Esophagus squamous epithelium (tissue), 5 donors: Measurements from ENCODE around the gene MS4A6A. TPM values are rescaled to one million over a fixed set of nuclear protein-coding genes. Genes with fewer than 3 reads are reported as not detected.

ENCODE experiments used
- DNase-seq: peaks from one replicate; lab custom pipeline; 2025; lab: John Stamatoyannopoulos, UW
- H3K27ac ChIP-seq, 4 donors: fragments of 200-600 bp; sonication (generic); one replicate each; pipeline ENCODE4 v1.5.1; 2016 to 2019; ENCODE audit warnings: mild to moderate bottlenecking in 1 of 4
- H3K27me3 ChIP-seq, 4 donors: fragments of 200-600 bp; sonication (generic); 1 replicate in 3 of 4; 2 replicates in 1 of 4; pipeline versions ENCODE4 v1.5.1 to v1.6.0; 2017 to 2021; ENCODE audit warnings: antibody characterized with exemption in 1 of 4
- H3K36me3 ChIP-seq, 3 donors: fragments of 200-600 bp; sonication (generic); one replicate each; pipeline ENCODE4 v1.5.1; 2016 to 2019
- H3K4me1 ChIP-seq, 3 donors: fragments of 200-600 bp; sonication (generic); one replicate each; pipeline ENCODE4 v1.5.1; 2017 to 2019
- H3K4me3 ChIP-seq, 4 donors: fragments of 200-600 bp; sonication (generic); 1 replicate in 3 of 4; 2 replicates in 1 of 4; pipeline ENCODE4 v1.5.1; 2016 to 2019; ENCODE audit warnings: mild to moderate bottlenecking in 2 of 4, moderate library complexity in 1 of 4
- H3K9me3 ChIP-seq, 3 donors: fragments of 200-600 bp; sonication (generic); one replicate each; pipeline ENCODE4 v1.5.1; 2016 to 2019
- CTCF ChIP-seq, 6 experiments: fragments of 450-650 bp in 4 of 6; fragments of 200-600 bp in 2 of 6; sonication (generic) in 2 of 6; IDR thresholded peaks; one replicate each; pipeline ENCODE4 v1.5.1; 2016 to 2019; ENCODE audit warnings: antibody characterized with exemption in 6 of 6, mild to moderate bottlenecking in 4 of 6, moderate library complexity in 4 of 6
- POLR2A ChIP-seq, 4 donors: fragments of 450-650 bp; IDR thresholded peaks; one replicate each; pipeline ENCODE4 v1.6.1; 2017; ENCODE audit warnings: antibody characterized with exemption in 4 of 4, mild to moderate bottlenecking in 4 of 4, moderate library complexity in 3 of 4
- WGBS, 2 donors: methylation state at CpG; one replicate each; pipeline ENCODE4 v1.1.5; 2018; 5-methylcytosine and 5-hydroxymethylcytosine counted together
- intact Hi-C: fragments of 100-400 bp; cut with DNase I; formaldehyde crosslinking; loops from one replicate; pipeline ENCODE4 v1.15.0; 2022
- total RNA-seq, 4 donors: library from RNA; depleted of rRNA; stranded (reverse); fragments of >200 nt; gene quantifications; one replicate each; pipeline ENCODE4 v1.1.0, GENCODE V29; 2016
- donor health status: DM: yes; HTN: yes; CAD: no.

MS4A6A gene
- total RNA-seq, 4 donors from 2014 or later, result 2.7 to 87.7 (median 23.7) TPM

- WGBS, 2 donors, result 15 to 35% methylated on average over 1 of the region's 1 CpG
- DNase-seq, result no peak
- H3K27ac ChIP-seq, result peak overlapping the region in 1 of 4 donors; percentile 64
Observed at GRCh38 chr11:60184824-60185511, 2.1 kb upstream of the MS4A6A start.

DNA sequence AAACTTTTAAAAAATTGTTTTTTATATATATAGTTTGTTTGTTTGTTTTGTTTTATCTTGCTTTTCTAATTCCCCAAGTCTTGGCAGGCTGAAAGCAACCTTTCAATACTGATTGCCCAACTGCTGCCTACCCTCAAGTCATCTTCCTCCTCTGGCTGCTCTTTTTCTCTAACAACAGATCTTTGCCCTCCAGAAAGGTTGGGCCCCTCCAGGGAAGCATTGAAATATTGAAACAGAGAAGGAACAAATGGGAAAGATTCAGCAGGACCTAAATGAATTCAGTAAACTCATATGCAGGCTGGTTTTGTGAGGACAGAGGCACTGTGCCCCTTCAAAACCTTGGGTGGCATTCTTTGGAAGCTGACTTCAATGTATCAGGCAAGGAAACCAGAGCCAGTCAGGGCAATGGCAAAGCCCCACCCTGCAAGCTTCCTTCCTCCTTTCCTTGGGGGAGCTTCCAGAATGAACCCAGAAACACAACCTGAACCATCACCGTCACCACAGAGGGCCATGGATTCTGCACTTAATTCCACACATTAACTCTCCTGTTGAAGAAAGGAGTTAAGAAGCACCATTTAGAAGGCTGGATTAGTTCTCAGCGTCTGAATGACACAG, 815 bp upstream of the MS4A6A start:
- Histone ChIP-seq H3K27me3 (no peaks in the 10 kb centered on the region), H3K27ac (peak overlapping the region in 2 of 4 donors; percentile 60 to 64), H3K9me3 (no peaks in the 10 kb centered on the region), H3K4me3 (no peak overlapping the region), H3K4me1 (no peaks in the 10 kb centered on the region), H3K36me3 (no peaks in the 10 kb centered on the region)
- 45 to 54% methylated on average over 2 of the region's 2 CpGs for WGBS, 2 donors
- no peak for DNase-seq
- TF ChIP-seq POLR2A (IDR thresholded peaks at IDR 0.05) (no peak), CTCF (IDR thresholded peaks at IDR 0.05) (no peak)
- intact Hi-C loops, result no loop called here

More at GRCh38 chr11:60184824-60185511, 2.1 kb upstream of the MS4A6A start:
- H3K9me3 ChIP-seq, result no peaks in the 10 kb centered on the region
- intact Hi-C loops, result no loop called here
- no peaks in the 10 kb centered on the region for H3K4me1 ChIP-seq
- H3K4me3 ChIP-seq, result no peak overlapping the region
- no peaks in the 10 kb centered on the region for H3K36me3 ChIP-seq
- no peak for TF ChIP-seq POLR2A (IDR thresholded peaks at IDR 0.05)
- TF ChIP-seq CTCF (IDR thresholded peaks at IDR 0.05), result no peak
- H3K27me3 ChIP-seq, result no peaks in the 10 kb centered on the region

DNA sequence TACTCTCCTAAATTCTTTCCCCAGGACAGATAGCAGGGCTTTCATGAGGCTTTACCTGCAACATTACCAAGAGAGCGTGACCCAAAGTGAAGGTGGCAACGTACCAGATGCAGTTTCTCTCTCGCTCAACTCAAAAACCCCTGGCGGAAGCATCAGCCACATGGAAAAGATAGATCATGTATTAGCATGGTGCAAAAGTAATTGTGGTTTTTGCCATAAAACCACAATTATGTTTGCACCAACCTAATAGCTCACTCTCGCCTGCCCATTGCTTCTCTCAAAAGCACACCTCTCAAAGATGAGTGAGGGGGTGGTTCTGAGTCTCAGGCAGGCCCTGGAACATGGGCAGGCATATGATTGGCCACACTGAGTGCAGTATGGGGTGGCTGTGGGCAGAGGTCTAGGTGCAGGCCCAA, 7.0 kb downstream of the MS4A6A start:
- TF ChIP-seq CTCF (IDR thresholded peaks at IDR 0.05), result no peak
- no peak for TF ChIP-seq POLR2A (IDR thresholded peaks at IDR 0.05)
- no peak overlapping the region for H3K27ac ChIP-seq
- no peaks in the 10 kb centered on the region for H3K27me3 ChIP-seq
- intact Hi-C loops, result no loop called here
- H3K4me3 ChIP-seq, result no peak overlapping the region
- no peaks in the 10 kb centered on the region for H3K9me3 ChIP-seq
- no peaks in the 10 kb centered on the region for H3K4me1 ChIP-seq
- DNase-seq, result no peak
- H3K36me3 ChIP-seq, result no peaks in the 10 kb centered on the region
- WGBS, 2 donors, result 55 to 87% methylated on average over 5 of the region's 5 CpGs

DNA sequence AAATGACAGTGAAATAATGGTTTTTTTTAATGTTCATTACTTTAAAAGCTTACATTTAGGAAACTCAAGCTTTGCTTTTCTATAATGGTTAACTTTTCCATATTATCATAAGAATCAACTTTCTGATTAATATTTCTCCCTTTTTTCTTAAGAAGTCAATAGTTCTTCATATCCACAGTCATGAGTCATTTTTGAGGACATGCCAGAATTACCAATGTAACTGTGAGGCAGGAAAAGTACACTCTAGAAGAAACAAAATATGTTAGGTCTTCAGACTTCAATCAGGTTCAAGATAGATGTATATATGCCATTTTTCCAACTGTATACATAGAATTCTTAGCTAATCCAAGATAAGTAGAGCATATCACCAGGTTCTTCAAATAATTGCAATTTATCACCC, 10.9 kb downstream of the MS4A6A start:
- H3K4me3 ChIP-seq, result no peak overlapping the region
- no peak for TF ChIP-seq POLR2A (IDR thresholded peaks at IDR 0.05)
- no peak for TF ChIP-seq CTCF (IDR thresholded peaks at IDR 0.05)
- H3K4me1 ChIP-seq, result no peaks in the 10 kb centered on the region
- intact Hi-C loops, result no loop called here
- no peaks in the 10 kb centered on the region for H3K27me3 ChIP-seq
- no peaks in the 10 kb centered on the region for H3K36me3 ChIP-seq
- DNase-seq, result no peak
- peaks cover 0 to 6% (median 0%) of the 10 kb centered on the region in 3 donors for H3K9me3 ChIP-seq
- H3K27ac ChIP-seq, result no peak overlapping the region

- WGBS, 2 donors, result 79 to 94% methylated on average over 1 of the region's 1 CpG
- TF ChIP-seq POLR2A (IDR thresholded peaks at IDR 0.05), result no peak
- TF ChIP-seq CTCF (IDR thresholded peaks at IDR 0.05), result no peak
- no peak for DNase-seq
- Histone ChIP-seq H3K4me3 (no peak overlapping the region), H3K27me3 (no peaks in the 10 kb centered on the region), H3K36me3 (no peaks in the 10 kb centered on the region), H3K9me3 (peaks cover 0 to 6% (median 0%) of the 10 kb centered on the region in 3 donors), H3K27ac (no peak overlapping the region), H3K4me1 (no peaks in the 10 kb centered on the region)
- intact Hi-C loops, result no loop called here
Observed at GRCh38 chr11:60170566-60170965, 12.3 kb downstream of the MS4A6A start.
